Lower leg skin (tissue), 4 donors: ENCODE measurements around the gene ZRANB1. TPM values are rescaled to one million over a fixed set of nuclear protein-coding genes. Genes with fewer than 3 reads are reported as not detected.

ENCODE experiments used
- DNase-seq, 2 donors: peaks; one replicate each; pipeline ENCODE4 v3.0.0-alpha.2; 2019; ENCODE audit warnings: low spot score in 2 of 2
- H3K4me3 ChIP-seq: fragments of 200-600 bp; sonication (generic); 2 replicates; pipeline ENCODE4 v1.5.1; 2017; ENCODE audit warnings: mild to moderate bottlenecking, low read depth; ENCODE audit not compliant: poor library complexity, severe bottlenecking
- CTCF ChIP-seq, 3 donors: fragments of 450-650 bp; IDR thresholded peaks; one replicate each; pipeline ENCODE4 v1.5.1; 2016; ENCODE audit warnings: antibody characterized with exemption in 3 of 3, mild to moderate bottlenecking in 3 of 3, moderate library complexity in 2 of 3
- POLR2A ChIP-seq, 2 donors: fragments of 450-650 bp; IDR thresholded peaks; one replicate each; pipeline ENCODE4 v1.6.1; 2016 to 2017; ENCODE audit warnings: antibody characterized with exemption in 2 of 2, mild to moderate bottlenecking in 1 of 2, moderate library complexity in 1 of 2
- WGBS, 2 donors: methylation state at CpG; one replicate each; pipeline ENCODE4 v1.1.5; 2018; 5-methylcytosine and 5-hydroxymethylcytosine counted together
- intact Hi-C: fragments of 100-400 bp; cut with DNase I; formaldehyde crosslinking; loops from one replicate; pipeline ENCODE4 v1.15.0; 2023; ENCODE audit warnings: low total_unique reads
- total RNA-seq, 4 donors: library from RNA; depleted of rRNA; stranded (reverse); fragments of >200 nt; gene quantifications; one replicate each; pipeline ENCODE4 v1.1.0, GENCODE V29; 2016

ZRANB1 gene
- total RNA-seq, 4 donors from 2014 or later = 26.5 to 40.6 (median 35.0) TPM

- peak overlapping the region; percentile 84 for H3K4me3 ChIP-seq
- peak; percentile 96 to 100 for DNase-seq
- no peak for TF ChIP-seq CTCF (IDR thresholded peaks at IDR 0.05)
- peak in 1 of 2 donors; percentile 78 for TF ChIP-seq POLR2A (IDR thresholded peaks at IDR 0.05)
- intact Hi-C loops = no loop called here
- 0 to 2% methylated on average over 14 to 29 of the region's 126 CpGs for WGBS, 2 donors
Observed at GRCh38 chr10:124916585-124917427, 25.1 kb upstream of the ZRANB1 start.

- intact Hi-C loops = no loop called here
- H3K4me3 ChIP-seq = peak overlapping the region; percentile 84
- no peak for TF ChIP-seq POLR2A (IDR thresholded peaks at IDR 0.05)
- no peak for TF ChIP-seq CTCF (IDR thresholded peaks at IDR 0.05)
- WGBS, 2 donors = 1% methylated on average over 27 to 33 of the region's 46 CpGs
- DNase-seq = peak; percentile 41 to 91
Observed at GRCh38 chr10:124917428-124918190, 24.3 kb upstream of the ZRANB1 start.

GRCh38 chr10:124918191-124918830 is 23.6 kb upstream of the ZRANB1 start:
- 30% methylated on average over 15 of the region's 15 CpGs for WGBS, 2 donors
- no peak for TF ChIP-seq CTCF (IDR thresholded peaks at IDR 0.05)
- TF ChIP-seq POLR2A (IDR thresholded peaks at IDR 0.05) = no peak
- peak overlapping the region; percentile 84 for H3K4me3 ChIP-seq
- intact Hi-C loops = no loop called here
- no peak for DNase-seq

GRCh38 chr10:124918906-124919305 is 23.0 kb upstream of the ZRANB1 start:
- WGBS, 2 donors = 74 to 82% methylated on average over 3 of the region's 3 CpGs
- TF ChIP-seq POLR2A (IDR thresholded peaks at IDR 0.05) = no peak
- no peak for TF ChIP-seq CTCF (IDR thresholded peaks at IDR 0.05)
- intact Hi-C loops = no loop called here
- H3K4me3 ChIP-seq = no peak overlapping the region
- DNase-seq = no peak

GRCh38 chr10:124921261-124921660 is 20.7 kb upstream of the ZRANB1 start:
- intact Hi-C loops = no loop called here
- WGBS, 2 donors = 53 to 82% methylated on average over 1 of the region's 1 CpG
- no peak for TF ChIP-seq CTCF (IDR thresholded peaks at IDR 0.05)
- TF ChIP-seq POLR2A (IDR thresholded peaks at IDR 0.05) = no peak
- DNase-seq = no peak
- H3K4me3 ChIP-seq = no peak overlapping the region
